ENCODE measurements around the gene HSD17B3. TPM values are rescaled to one million over a fixed set of nuclear protein-coding genes. Genes with fewer than 3 reads are reported as not detected.
"Not testable (repeated sequence)": the region's sequence is repeated elsewhere in the genome, so short reads cannot be mapped to it uniquely, and the experiment has no call there.

Gene HSD17B3
- total and polyA plus RNA-seq, 4 donors = 0.37 to 4.4 (median 0.41) TPM; not detected in 1

DNA sequence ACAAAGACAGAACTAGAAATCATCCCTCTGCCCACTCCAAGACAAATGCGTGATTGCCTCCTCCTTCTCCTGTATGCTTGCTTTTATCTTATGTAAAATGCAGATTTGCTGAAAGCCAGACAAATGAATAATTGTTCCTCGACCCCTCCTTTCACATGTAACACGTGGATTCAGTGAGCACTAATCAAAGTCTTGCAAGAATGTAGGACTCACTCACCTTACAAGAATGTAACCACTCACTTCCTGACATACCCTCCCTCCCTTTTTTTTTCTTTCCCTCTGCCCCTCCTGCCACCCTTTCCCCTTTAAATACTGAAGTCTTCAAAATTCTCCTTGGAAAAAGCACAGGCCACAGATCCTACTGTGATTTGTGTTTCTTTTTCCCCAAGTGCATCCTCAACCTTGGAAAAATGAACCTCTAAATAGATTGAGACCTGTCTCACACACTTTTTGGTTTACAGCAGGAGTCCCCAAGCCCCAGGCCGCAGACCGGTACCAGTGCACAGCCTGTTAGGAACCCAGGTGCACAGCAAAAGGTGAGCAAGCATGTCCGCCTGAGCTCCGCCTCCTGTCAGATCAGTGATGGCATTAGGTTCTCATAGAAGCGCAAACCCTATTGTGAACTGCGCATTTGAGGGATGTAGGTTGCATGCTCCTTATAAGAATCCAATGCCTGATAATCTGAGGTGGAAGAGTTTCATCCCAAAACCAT is 29.4 kb upstream of the HSD17B3 start:
- Histone ChIP-seq H3K27ac (ENCODE audit: low read depth in 1 of 2, low read length in 1 of 2) (no peak overlapping the region), H3K4me1 (ENCODE audit: control insufficient read depth in 5 of 5, insufficient read depth in 5 of 5, low read length in 5 of 5) (no peaks in the 10 kb centered on the region), H3K4me3 (no peak overlapping the region), H3K27me3 (ENCODE audit: control insufficient read depth in 3 of 3, insufficient read depth in 3 of 3, low read length in 2 of 3) (no peaks in the 10 kb centered on the region), H3K9me3 (ENCODE audit: control insufficient read depth in 4 of 4, insufficient read depth in 3 of 4, low read length in 3 of 4) (no peaks in the 10 kb centered on the region), H3K36me3 (ENCODE audit: control insufficient read depth in 4 of 4, insufficient read depth in 4 of 4, low read length in 4 of 4) (peaks cover 0 to 6% (median under 1%) of the 10 kb centered on the region in 4 donors), H3K9ac (ENCODE audit: insufficient read depth in 1 of 2, low read length in 2 of 2) (no peak overlapping the region)
- TF ChIP-seq, protein P1, sequence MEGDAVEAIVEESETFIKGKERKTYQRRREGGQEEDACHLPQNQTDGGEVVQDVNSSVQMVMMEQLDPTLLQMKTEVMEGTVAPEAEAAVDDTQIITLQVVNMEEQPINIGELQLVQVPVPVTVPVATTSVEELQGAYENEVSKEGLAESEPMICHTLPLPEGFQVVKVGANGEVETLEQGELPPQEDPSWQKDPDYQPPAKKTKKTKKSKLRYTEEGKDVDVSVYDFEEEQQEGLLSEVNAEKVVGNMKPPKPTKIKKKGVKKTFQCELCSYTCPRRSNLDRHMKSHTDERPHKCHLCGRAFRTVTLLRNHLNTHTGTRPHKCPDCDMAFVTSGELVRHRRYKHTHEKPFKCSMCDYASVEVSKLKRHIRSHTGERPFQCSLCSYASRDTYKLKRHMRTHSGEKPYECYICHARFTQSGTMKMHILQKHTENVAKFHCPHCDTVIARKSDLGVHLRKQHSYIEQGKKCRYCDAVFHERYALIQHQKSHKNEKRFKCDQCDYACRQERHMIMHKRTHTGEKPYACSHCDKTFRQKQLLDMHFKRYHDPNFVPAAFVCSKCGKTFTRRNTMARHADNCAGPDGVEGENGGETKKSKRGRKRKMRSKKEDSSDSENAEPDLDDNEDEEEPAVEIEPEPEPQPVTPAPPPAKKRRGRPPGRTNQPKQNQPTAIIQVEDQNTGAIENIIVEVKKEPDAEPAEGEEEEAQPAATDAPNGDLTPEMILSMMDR (IDR thresholded peaks at IDR 0.05; ENCODE audit: control extremely low read depth, extremely low read depth) = no peak
- DNase-seq (no peak), ATAC-seq (ENCODE audit: insufficient read depth, low FRiP score) (no peak)
- 82 to 92% methylated on average over 9 of the region's 9 CpGs for WGBS, 2 donors

- Histone ChIP-seq H3K36me3 (ENCODE audit: control insufficient read depth in 4 of 4, insufficient read depth in 4 of 4, low read length in 4 of 4) (peaks cover 0 to 7% (median 5%) of the 10 kb centered on the region in 4 donors), H3K9ac (ENCODE audit: insufficient read depth in 1 of 2, low read length in 2 of 2) (no peak overlapping the region), H3K4me1 (ENCODE audit: control insufficient read depth in 5 of 5, insufficient read depth in 5 of 5, low read length in 5 of 5) (no peaks in the 10 kb centered on the region), H3K27ac (ENCODE audit: low read depth in 1 of 2, low read length in 1 of 2) (no peak overlapping the region), H3K4me3 (no peak overlapping the region), H3K27me3 (ENCODE audit: control insufficient read depth in 3 of 3, insufficient read depth in 3 of 3, low read length in 2 of 3) (no peaks in the 10 kb centered on the region), H3K9me3 (ENCODE audit: control insufficient read depth in 4 of 4, insufficient read depth in 3 of 4, low read length in 3 of 4) (no peaks in the 10 kb centered on the region)
- WGBS, 2 donors = 54 to 63% methylated on average over 1 of the region's 1 CpG
- TF ChIP-seq, protein P1 (IDR thresholded peaks at IDR 0.05; ENCODE audit: control extremely low read depth, extremely low read depth) = peak; percentile 67
- peak; percentile 79 for ATAC-seq (ENCODE audit: insufficient read depth, low FRiP score)
- DNase-seq = peak; percentile 45 to 77 (median 72)
These were observed 25.8 kb upstream of the HSD17B3 start for GRCh38 chr9:96327694-96328352.

DNA sequence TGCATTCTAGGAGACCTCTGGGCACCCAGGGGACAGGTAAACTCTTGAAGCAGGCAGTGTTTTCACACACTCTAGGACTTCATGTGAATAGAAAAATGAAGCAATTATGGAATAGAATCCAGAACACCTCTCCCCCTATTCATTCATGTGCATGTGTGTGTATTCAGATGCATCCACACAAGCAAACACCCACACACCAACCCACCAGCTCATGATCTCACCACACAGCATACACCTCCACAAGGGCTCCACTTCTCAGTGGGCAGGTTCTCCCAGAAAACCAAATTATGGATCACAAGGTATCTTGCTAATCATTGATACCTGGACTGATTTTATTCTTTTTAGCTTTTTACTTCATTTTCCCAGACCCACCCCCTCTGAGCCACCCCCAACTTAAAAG is 21.2 kb upstream of the HSD17B3 start:
- DNase-seq = no peak
- Histone ChIP-seq H3K36me3 (ENCODE audit: control insufficient read depth in 4 of 4, insufficient read depth in 4 of 4, low read length in 4 of 4) (peaks cover 0 to 11% (median 5%) of the 10 kb centered on the region in 4 donors), H3K9me3 (ENCODE audit: control insufficient read depth in 4 of 4, insufficient read depth in 3 of 4, low read length in 3 of 4) (no peaks in the 10 kb centered on the region), H3K9ac (ENCODE audit: insufficient read depth in 1 of 2, low read length in 2 of 2) (no peak overlapping the region), H3K4me3 (no peak overlapping the region), H3K27me3 (ENCODE audit: control insufficient read depth in 3 of 3, insufficient read depth in 3 of 3, low read length in 2 of 3) (no peaks in the 10 kb centered on the region), H3K27ac (ENCODE audit: low read depth in 1 of 2, low read length in 1 of 2) (no peak overlapping the region), H3K4me1 (ENCODE audit: control insufficient read depth in 5 of 5, insufficient read depth in 5 of 5, low read length in 5 of 5) (no peaks in the 10 kb centered on the region)
- TF ChIP-seq, protein P1 (IDR thresholded peaks at IDR 0.05; ENCODE audit: control extremely low read depth, extremely low read depth) = no peak
- ATAC-seq (ENCODE audit: insufficient read depth, low FRiP score) = no peak

GRCh38 chr9:96322736-96323135 is 20.8 kb upstream of the HSD17B3 start:
- H3K9me3 ChIP-seq (ENCODE audit: control insufficient read depth in 4 of 4, insufficient read depth in 3 of 4, low read length in 3 of 4); H3K27me3 ChIP-seq (ENCODE audit: control insufficient read depth in 3 of 3, insufficient read depth in 3 of 3, low read length in 2 of 3); H3K27ac ChIP-seq (ENCODE audit: low read depth in 1 of 2, low read length in 1 of 2); H3K4me3 ChIP-seq; H3K9ac ChIP-seq (ENCODE audit: insufficient read depth in 1 of 2, low read length in 2 of 2); ATAC-seq (ENCODE audit: insufficient read depth, low FRiP score); H3K4me1 ChIP-seq (ENCODE audit: control insufficient read depth in 5 of 5, insufficient read depth in 5 of 5, low read length in 5 of 5); DNase-seq: not testable (repeated sequence)
- 82 to 89% methylated on average over 5 of the region's 5 CpGs for WGBS, 2 donors
- H3K36me3 ChIP-seq (ENCODE audit: control insufficient read depth in 4 of 4, insufficient read depth in 4 of 4, low read length in 4 of 4) = peaks cover 0 to 11% (median 5%) of the 10 kb centered on the region in 4 donors

- DNase-seq; H3K9me3 ChIP-seq (ENCODE audit: control insufficient read depth in 4 of 4, insufficient read depth in 3 of 4, low read length in 3 of 4); H3K27ac ChIP-seq (ENCODE audit: low read depth in 1 of 2, low read length in 1 of 2); H3K27me3 ChIP-seq (ENCODE audit: control insufficient read depth in 3 of 3, insufficient read depth in 3 of 3, low read length in 2 of 3); H3K9ac ChIP-seq (ENCODE audit: insufficient read depth in 1 of 2, low read length in 2 of 2); H3K4me1 ChIP-seq (ENCODE audit: control insufficient read depth in 5 of 5, insufficient read depth in 5 of 5, low read length in 5 of 5); ATAC-seq (ENCODE audit: insufficient read depth, low FRiP score); H3K4me3 ChIP-seq: not testable (repeated sequence)
- peaks cover 0 to 11% (median 5%) of the 10 kb centered on the region in 4 donors for H3K36me3 ChIP-seq (ENCODE audit: control insufficient read depth in 4 of 4, insufficient read depth in 4 of 4, low read length in 4 of 4)
- WGBS, 2 donors = 94 to 98% methylated on average over 3 of the region's 3 CpGs
These were observed 20.2 kb upstream of the HSD17B3 start for GRCh38 chr9:96322210-96322609.
